ENCODE measurements around the gene SUMF1.

Gene SUMF1

GRCh38 chr3:4404881-4405280 lies 62.2 kb downstream of the SUMF1 start:
- Histone ChIP-seq H3K36me3 (no peaks in the 10 kb centered on the region), H3K27me3 (no peaks in the 10 kb centered on the region), H3K4me1 (peaks cover 2% of the 10 kb centered on the region; the same call in 1 of the 2 replicates), H3K9me3 (no peaks in the 10 kb centered on the region), H3K4me3 (ENCODE audit: low read depth, low read length) (no peak overlapping the region)
- DNase-seq: no peak
- TF ChIP-seq, protein P1, sequence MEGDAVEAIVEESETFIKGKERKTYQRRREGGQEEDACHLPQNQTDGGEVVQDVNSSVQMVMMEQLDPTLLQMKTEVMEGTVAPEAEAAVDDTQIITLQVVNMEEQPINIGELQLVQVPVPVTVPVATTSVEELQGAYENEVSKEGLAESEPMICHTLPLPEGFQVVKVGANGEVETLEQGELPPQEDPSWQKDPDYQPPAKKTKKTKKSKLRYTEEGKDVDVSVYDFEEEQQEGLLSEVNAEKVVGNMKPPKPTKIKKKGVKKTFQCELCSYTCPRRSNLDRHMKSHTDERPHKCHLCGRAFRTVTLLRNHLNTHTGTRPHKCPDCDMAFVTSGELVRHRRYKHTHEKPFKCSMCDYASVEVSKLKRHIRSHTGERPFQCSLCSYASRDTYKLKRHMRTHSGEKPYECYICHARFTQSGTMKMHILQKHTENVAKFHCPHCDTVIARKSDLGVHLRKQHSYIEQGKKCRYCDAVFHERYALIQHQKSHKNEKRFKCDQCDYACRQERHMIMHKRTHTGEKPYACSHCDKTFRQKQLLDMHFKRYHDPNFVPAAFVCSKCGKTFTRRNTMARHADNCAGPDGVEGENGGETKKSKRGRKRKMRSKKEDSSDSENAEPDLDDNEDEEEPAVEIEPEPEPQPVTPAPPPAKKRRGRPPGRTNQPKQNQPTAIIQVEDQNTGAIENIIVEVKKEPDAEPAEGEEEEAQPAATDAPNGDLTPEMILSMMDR (IDR thresholded peaks at IDR 0.05; ENCODE audit: low read depth, low read length): no peak

DNA sequence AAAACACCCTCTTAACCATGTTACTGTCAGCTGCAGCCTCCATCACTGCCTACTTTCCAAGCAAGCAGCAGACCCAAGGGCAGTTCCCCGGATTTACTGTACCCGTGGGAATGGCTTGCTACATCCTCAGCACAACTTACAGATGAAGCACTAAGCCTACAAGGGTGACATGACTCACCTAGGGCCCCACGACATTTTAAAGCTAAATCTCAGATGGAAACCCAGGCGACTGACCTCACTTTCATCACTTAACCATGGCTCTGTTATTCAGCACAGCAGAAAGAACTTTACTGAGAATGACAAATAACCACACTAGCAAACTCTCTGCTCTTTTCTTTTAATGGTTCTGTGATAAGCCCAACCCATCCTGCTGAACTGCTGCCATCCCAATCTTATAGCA lies 65.6 kb downstream of the SUMF1 start:
- Histone ChIP-seq H3K4me3 (ENCODE audit: low read depth, low read length) (no peak overlapping the region), H3K9me3 (no peaks in the 10 kb centered on the region), H3K36me3 (no peaks in the 10 kb centered on the region), H3K27me3 (no peaks in the 10 kb centered on the region), H3K4me1 (no peaks in the 10 kb centered on the region)
- DNase-seq: no peak
- TF ChIP-seq, protein P1 (IDR thresholded peaks at IDR 0.05; ENCODE audit: low read depth, low read length): no peak

GRCh38 chr3:4399476-4399875 lies 67.6 kb downstream of the SUMF1 start:
- Histone ChIP-seq H3K36me3 (no peaks in the 10 kb centered on the region), H3K27me3 (no peaks in the 10 kb centered on the region), H3K4me1 (no peaks in the 10 kb centered on the region), H3K4me3 (ENCODE audit: low read depth, low read length) (no peak overlapping the region), H3K9me3 (no peaks in the 10 kb centered on the region)
- TF ChIP-seq, protein P1 (IDR thresholded peaks at IDR 0.05; ENCODE audit: low read depth, low read length): no peak
- no peak for DNase-seq

GRCh38 chr3:4398941-4399245 lies 68.2 kb downstream of the SUMF1 start:
- TF ChIP-seq, protein P1 (IDR thresholded peaks at IDR 0.05; ENCODE audit: low read depth, low read length): no peak
- Histone ChIP-seq H3K27me3 (no peaks in the 10 kb centered on the region), H3K9me3 (no peaks in the 10 kb centered on the region), H3K4me1 (no peaks in the 10 kb centered on the region), H3K4me3 (ENCODE audit: low read depth, low read length) (no peak overlapping the region), H3K36me3 (no peaks in the 10 kb centered on the region)
- DNase-seq: no peak

- no peaks in the 10 kb centered on the region for H3K36me3 ChIP-seq
- TF ChIP-seq, protein P1 (IDR thresholded peaks at IDR 0.05; ENCODE audit: low read depth, low read length): no peak
- H3K9me3 ChIP-seq: no peaks in the 10 kb centered on the region
- no peaks in the 10 kb centered on the region for H3K4me1 ChIP-seq
- H3K4me3 ChIP-seq (ENCODE audit: low read depth, low read length): no peak overlapping the region
- no peaks in the 10 kb centered on the region for H3K27me3 ChIP-seq
- DNase-seq: no peak
These were observed 68.7 kb downstream of the SUMF1 start for GRCh38 chr3:4398120-4398940.

GRCh38 chr3:4397466-4397865 lies 69.6 kb downstream of the SUMF1 start:
- H3K4me3 ChIP-seq (ENCODE audit: low read depth, low read length): no peak overlapping the region
- TF ChIP-seq, protein P1 (IDR thresholded peaks at IDR 0.05; ENCODE audit: low read depth, low read length): no peak
- DNase-seq: no peak

More at GRCh38 chr3:4397466-4397865, 69.6 kb downstream of the SUMF1 start:
- Histone ChIP-seq H3K27me3 (no peaks in the 10 kb centered on the region), H3K9me3 (no peaks in the 10 kb centered on the region), H3K36me3 (no peaks in the 10 kb centered on the region), H3K4me1 (no peaks in the 10 kb centered on the region)
